ENCODE results near the gene SCRN2.

SCRN2 gene

GRCh38 chr17:47871048-47871447, 30.0 kb upstream of the SCRN2 start:
- no peak for DNase-seq

GRCh38 chr17:47870056-47870455, 29.0 kb upstream of the SCRN2 start:
- DNase-seq: no peak

- no peak for DNase-seq
Measured at GRCh38 chr17:47869114-47869513, 28.0 kb upstream of the SCRN2 start.

DNA sequence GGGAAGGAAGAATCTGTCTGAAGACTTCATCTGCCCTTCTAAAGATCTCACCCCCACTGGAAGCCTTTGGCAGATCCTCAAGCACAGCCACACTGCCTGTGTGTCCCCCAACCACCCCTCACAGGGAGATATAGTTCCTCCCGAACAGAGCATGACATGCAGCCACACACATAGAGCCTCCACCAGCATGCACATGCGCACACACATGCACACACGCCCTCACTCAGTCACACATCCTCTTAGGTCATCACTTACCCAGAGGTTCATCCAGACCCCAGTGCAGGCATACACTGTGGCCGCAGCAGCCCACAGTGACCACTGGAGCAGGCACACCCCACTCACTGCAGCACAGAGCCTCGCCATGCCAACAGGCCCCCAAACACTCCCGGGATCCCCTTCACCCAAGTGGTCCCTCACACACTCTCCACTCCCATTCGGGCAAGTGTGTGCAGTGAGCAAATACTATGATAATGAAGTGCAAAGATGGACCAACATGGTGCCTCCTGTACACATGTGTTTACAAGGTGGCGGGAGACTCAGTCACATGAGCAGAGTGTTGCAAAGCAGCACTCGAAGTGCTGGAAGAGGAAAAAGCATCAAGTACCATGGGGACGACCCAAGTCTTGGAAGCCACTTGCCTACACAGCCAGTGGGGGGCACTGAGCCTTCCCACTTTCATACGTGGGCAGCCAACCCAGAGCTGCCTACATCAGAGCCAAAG, 26.9 kb upstream of the SCRN2 start:
- DNase-seq: no peak

GRCh38 chr17:47866941-47867340, 25.9 kb upstream of the SCRN2 start:
- no peak for DNase-seq

DNA sequence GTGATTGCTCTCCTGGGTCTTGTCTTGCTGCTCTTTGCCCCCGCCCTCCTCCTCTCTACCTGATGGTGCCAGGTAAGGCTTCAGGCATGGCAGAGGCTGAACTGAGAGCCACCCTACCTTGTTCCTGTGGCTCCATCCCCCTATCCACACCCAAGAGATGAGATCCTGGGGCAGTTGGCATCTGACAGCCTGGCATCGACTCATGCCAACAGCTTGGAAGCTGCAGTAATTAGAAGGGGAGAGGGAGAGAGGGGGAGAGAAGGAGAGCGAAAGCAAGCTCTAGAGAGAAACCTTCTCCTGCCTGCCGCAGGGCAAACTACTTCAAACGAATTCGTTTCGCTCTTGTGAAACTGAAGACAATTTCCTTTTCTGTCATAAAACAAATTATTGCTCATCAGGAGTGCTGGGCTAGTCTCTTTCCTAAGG, 23.7 kb upstream of the SCRN2 start:
- no peak for DNase-seq

GRCh38 chr17:47862621-47863440, 21.8 kb upstream of the SCRN2 start:
- DNase-seq: no peak

- DNase-seq: no peak
Measured at GRCh38 chr17:47860386-47860785, 19.3 kb upstream of the SCRN2 start.

- DNase-seq: no peak
Measured at GRCh38 chr17:47857551-47858455, 16.7 kb upstream of the SCRN2 start.

GRCh38 chr17:47856830-47857229, 15.8 kb upstream of the SCRN2 start:
- no peak for DNase-seq

DNA sequence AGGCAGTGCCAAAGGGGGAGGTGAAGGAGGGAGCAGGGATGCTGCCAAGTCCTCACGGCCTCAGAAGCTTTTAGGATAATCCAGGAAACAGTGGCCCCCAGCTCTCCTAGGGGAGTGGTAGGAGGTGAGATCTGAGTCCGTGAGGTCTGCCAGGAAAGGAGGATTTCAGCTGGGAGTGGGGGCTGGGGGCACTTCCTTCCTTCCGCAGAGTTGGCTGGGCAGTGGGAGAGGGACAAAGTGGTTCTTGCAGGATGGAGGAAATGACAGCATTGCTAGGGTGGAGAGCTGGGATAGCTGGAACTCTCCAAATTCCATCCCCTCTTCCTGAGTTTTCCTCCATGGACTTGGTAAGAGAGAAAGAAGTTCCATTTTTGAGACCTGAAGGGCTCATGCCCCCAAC, 14.7 kb upstream of the SCRN2 start:
- DNase-seq: no peak

DNA sequence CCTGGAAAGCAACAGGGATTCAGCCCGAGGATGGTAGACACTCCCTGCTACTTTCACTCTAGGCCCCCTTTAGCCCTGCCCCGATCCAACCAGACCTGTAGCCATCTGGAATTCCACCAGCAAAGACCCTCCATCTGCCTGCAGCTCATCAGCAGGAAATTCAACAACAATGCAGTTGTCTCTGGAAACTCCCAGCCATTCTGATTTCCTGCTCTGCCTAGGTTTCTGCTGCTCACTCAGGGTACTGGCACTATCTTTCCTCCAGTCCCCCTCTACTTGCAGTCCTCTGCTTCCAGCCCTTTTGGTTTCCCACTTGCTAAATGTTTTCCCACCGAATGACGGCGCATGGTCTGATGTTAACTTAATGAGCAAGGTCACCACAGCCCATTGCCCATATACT, 12.5 kb upstream of the SCRN2 start:
- no peak for DNase-seq

GRCh38 chr17:47852113-47852949, 11.3 kb upstream of the SCRN2 start:
- no peak for DNase-seq

- no peak for DNase-seq
Measured at GRCh38 chr17:47851764-47852112, 10.7 kb upstream of the SCRN2 start.

- DNase-seq: peak; percentile 94
Measured at GRCh38 chr17:47850692-47851573, 9.9 kb upstream of the SCRN2 start, which contains the start of gene SP6. SP6 (minus strand) TSS chr17:47851163; CDS start chr17:47848429, 2,734 bp downstream.

- DNase-seq: no peak
Measured at GRCh38 chr17:47850373-47850691, 9.3 kb upstream of the SCRN2 start.

DNA sequence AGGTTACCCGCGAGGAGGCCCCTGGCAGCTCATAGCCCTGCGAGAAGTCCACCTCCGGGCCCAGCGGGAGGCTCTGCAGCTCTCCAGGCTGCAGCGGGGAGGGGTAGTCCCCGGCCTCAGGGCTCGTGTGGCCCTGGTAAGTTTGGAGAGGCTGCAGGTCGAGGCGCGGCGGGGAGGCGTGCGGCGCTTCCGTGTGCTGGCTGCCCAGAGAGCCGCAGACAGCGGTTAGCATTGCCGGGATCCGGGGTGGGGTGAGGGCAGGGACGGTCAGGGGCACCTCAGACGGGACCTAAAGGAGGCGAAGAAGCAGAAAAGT, 7.1 kb upstream of the SCRN2 start:
- no peak for DNase-seq

DNA sequence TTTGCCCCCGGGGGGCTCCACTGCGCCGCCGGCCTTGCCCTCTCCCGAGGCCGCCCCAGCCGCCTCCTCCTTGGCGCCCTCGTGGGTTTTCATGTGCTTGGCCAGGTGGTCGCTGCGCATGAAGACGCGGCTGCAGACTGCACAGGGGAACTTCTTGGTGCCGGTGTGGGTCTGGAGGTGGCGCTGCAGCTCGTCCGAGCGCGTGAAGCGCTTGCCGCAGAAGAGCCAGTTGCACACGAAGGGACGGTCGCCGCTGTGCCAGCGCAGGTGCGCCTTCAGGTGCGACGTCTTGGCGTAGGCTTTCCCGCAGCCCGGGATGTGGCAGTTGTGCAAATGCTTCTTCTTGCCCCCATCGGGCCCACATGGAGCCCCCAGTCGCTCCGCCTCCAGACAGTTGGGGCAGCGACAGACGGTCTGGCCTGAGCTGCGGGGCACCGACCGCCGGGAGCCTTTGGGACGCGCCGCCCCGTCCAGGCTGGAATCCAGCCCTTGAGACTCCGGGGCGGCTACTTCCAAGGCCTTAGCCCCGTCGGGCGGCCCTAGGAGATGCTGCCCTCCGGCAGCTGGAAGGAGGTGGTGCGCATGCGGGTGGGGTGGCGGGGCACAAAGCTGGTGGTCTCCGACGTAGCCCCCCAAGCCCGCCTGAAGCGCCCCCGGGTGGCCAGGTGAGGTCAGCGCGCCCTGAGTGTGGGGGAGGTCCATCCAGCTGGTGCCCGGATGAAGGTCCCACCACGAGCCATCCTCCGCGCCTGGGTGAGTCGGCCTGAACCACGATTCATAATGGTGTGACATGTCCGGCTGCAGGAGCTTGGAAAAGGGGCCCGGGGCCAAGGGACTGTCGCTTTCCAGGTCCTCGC, 6.5 kb upstream of the SCRN2 start:
- no peak for DNase-seq

GRCh38 chr17:47846716-47847340, 5.8 kb upstream of the SCRN2 start:
- DNase-seq: no peak

DNA sequence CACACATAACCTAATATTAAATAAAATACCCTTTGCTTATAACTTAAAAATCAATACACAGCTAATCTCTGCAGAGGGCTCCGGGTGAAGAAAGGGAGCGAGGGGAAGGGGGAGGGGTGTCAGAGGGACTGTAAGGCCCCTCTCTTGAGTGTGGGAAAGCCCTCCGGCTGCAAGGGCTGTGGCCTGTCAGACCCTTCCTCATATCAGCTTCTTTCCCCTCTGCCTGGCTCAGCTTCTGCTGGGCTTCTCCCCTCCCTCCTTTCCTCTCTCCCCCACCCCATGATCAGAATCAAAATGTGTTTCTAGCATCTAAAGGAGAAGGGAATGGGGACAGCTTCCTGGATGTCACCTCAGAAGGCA, 4.6 kb upstream of the SCRN2 start:
- no peak for DNase-seq

Data from NCI-H510A (cell line).